Measurements from ENCODE around the gene SP3.

Gene SP3

GRCh38 chr2:173965372-173966025 is at the start of gene SP3:
SP3 (minus strand) TSS chr2:173965373; CDS start chr2:173965171, 202 bp downstream.
- peak; percentile 95 for DNase-seq (ENCODE audit: low read depth, low spot score)

- no peak for DNase-seq (ENCODE audit: low read depth, low spot score)
Measured at GRCh38 chr2:174014699-174015070, 49.5 kb upstream of the SP3 start.

GRCh38 chr2:174014011-174014698 is 49.0 kb upstream of the SP3 start:
- DNase-seq (ENCODE audit: low read depth, low spot score): no peak

- DNase-seq (ENCODE audit: low read depth, low spot score): no peak
Measured at GRCh38 chr2:174013315-174013751, 48.2 kb upstream of the SP3 start.

- DNase-seq (ENCODE audit: low read depth, low spot score): no peak
Measured at GRCh38 chr2:174012347-174013314, 47.5 kb upstream of the SP3 start.

GRCh38 chr2:174011796-174012195 is 46.6 kb upstream of the SP3 start:
- no peak for DNase-seq (ENCODE audit: low read depth, low spot score)

- DNase-seq (ENCODE audit: low read depth, low spot score): no peak
Measured at GRCh38 chr2:174011173-174011572, 46.0 kb upstream of the SP3 start.

GRCh38 chr2:174009488-174010223 is 44.5 kb upstream of the SP3 start:
- DNase-seq (ENCODE audit: low read depth, low spot score): no peak

- DNase-seq (ENCODE audit: low read depth, low spot score): no peak
Measured at GRCh38 chr2:174008720-174009119, 43.5 kb upstream of the SP3 start.

GRCh38 chr2:174007010-174007409 is 41.8 kb upstream of the SP3 start:
- no peak for DNase-seq (ENCODE audit: low read depth, low spot score)

GRCh38 chr2:174005801-174006419 is 40.7 kb upstream of the SP3 start:
- no peak for DNase-seq (ENCODE audit: low read depth, low spot score)

- DNase-seq (ENCODE audit: low read depth, low spot score): no peak
Measured at GRCh38 chr2:174004905-174005605, 39.9 kb upstream of the SP3 start.

- DNase-seq (ENCODE audit: low read depth, low spot score): no peak
Measured at GRCh38 chr2:174003720-174004695, 38.8 kb upstream of the SP3 start.

GRCh38 chr2:174002679-174003078 is 37.5 kb upstream of the SP3 start:
- no peak for DNase-seq (ENCODE audit: low read depth, low spot score)

GRCh38 chr2:174001107-174001506 is 35.9 kb upstream of the SP3 start:
- DNase-seq (ENCODE audit: low read depth, low spot score): no peak

- no peak for DNase-seq (ENCODE audit: low read depth, low spot score)
Measured at GRCh38 chr2:173999724-174000123, 34.6 kb upstream of the SP3 start.

GRCh38 chr2:173999272-173999671 is 34.1 kb upstream of the SP3 start:
- no peak for DNase-seq (ENCODE audit: low read depth, low spot score)

GRCh38 chr2:173998386-173998785 is 33.2 kb upstream of the SP3 start:
- no peak for DNase-seq (ENCODE audit: low read depth, low spot score)

GRCh38 chr2:173997753-173998152 is 32.6 kb upstream of the SP3 start:
- DNase-seq (ENCODE audit: low read depth, low spot score): no peak
